Testis (tissue), 3 donors: ENCODE results near the gene SENP2. TPM values are rescaled to one million over a fixed set of nuclear protein-coding genes. Genes with fewer than 3 reads are reported as not detected.
"Not testable (repeated sequence)": the region's sequence is repeated elsewhere in the genome, so short reads cannot be mapped to it uniquely, and the experiment has no call there.

ENCODE experiments used
- DNase-seq: peaks from one replicate; pipeline ENCODE4 v3.0.0-alpha.2; 2019
- H3K27ac ChIP-seq, 2 donors: fragments of 200-600 bp; sonication (generic); one replicate each; pipeline ENCODE4 v1.5.1; 2019
- H3K27me3 ChIP-seq: fragments of 200-600 bp; sonication (generic); one replicate; pipeline ENCODE4 v1.5.1; 2019
- H3K36me3 ChIP-seq: fragments of 200-600 bp; sonication (generic); one replicate; pipeline ENCODE4 v1.5.1; 2017; ENCODE audit warnings: low read depth; ENCODE audit errors: missing control alignments
- H3K4me1 ChIP-seq: fragments of 200-600 bp; sonication (generic); one replicate; pipeline ENCODE4 v1.5.1; 2019
- H3K4me3 ChIP-seq, 2 donors: fragments of 200-600 bp; sonication (generic); one replicate each; pipeline ENCODE4 v1.5.1; 2017 to 2019
- H3K9me3 ChIP-seq: fragments of 200-600 bp; sonication (generic); one replicate; pipeline ENCODE4 v1.5.1; 2017
- CTCF ChIP-seq, 3 experiments: fragments of 450-650 bp in 2 of 3; fragments of 200-600 bp in 1 of 3; sonication (generic) in 1 of 3; IDR thresholded peaks; one replicate each; pipeline ENCODE4 v1.5.1; 2016 to 2019; ENCODE audit warnings: antibody characterized with exemption in 3 of 3, mild to moderate bottlenecking in 2 of 3, moderate library complexity in 1 of 3
- POLR2A ChIP-seq: fragments of 450-650 bp; IDR thresholded peaks from one replicate; pipeline ENCODE4 v1.6.1; 2017; ENCODE audit warnings: antibody characterized with exemption, mild to moderate bottlenecking, moderate library complexity
- WGBS, 2 donors: methylation state at CpG; one replicate each; pipeline ENCODE4 v1.1.5; 2018; 5-methylcytosine and 5-hydroxymethylcytosine counted together
- intact Hi-C: fragments of 100-400 bp; cut with DNase I; formaldehyde crosslinking; loops from one replicate; pipeline ENCODE4 v1.15.1; 2023; ENCODE audit warnings: low total_unique reads
- polyA plus RNA-seq: library from polyadenylated mRNA; stranded (reverse); fragments of 350-450 nt; fragmentation: Illumina TruSeq; extraction: RNeasy Lipid Tissue Mini Kit (QIAGEN cat#74804); gene quantifications from one replicate; pipeline ENCODE4 v1.2.3, GENCODE V29; 2014; ENCODE audit warnings: low read depth, low replicate concordance; ENCODE audit not compliant: insufficient read depth
- total RNA-seq, 2 donors: library from RNA; depleted of rRNA; stranded (reverse); fragments of >200 nt; gene quantifications; one replicate each; pipeline ENCODE4 v1.2.3, GENCODE V29; 2016

Gene SENP2
- total and polyA plus RNA-seq, 3 donors from 2014 or later, result 56.7 to 146 (median 88.1) TPM

- no peak for TF ChIP-seq CTCF (IDR thresholded peaks at IDR 0.05)
- TF ChIP-seq POLR2A, result no peak
- intact Hi-C loops, result no loop called here
- 34 to 35% methylated on average over 3 of the region's 3 CpGs for WGBS, 2 donors
- peak; percentile 67 for DNase-seq
- H3K36me3 ChIP-seq, result no peaks in the 10 kb centered on the region
- H3K4me1 ChIP-seq, result peaks cover 17% of the 10 kb centered on the region
- no peak overlapping the region for H3K4me3 ChIP-seq
- H3K9me3 ChIP-seq, result no peaks in the 10 kb centered on the region
- no peak overlapping the region for H3K27ac ChIP-seq
- H3K27me3 ChIP-seq, result no peaks in the 10 kb centered on the region
Observed at GRCh38 chr3:185549122-185549521, 37.0 kb upstream of the SENP2 start.

GRCh38 chr3:185549651-185550111 is 36.4 kb upstream of the SENP2 start:
- TF ChIP-seq CTCF (IDR thresholded peaks at IDR 0.05) (no peak), POLR2A (no peak)
- no peak for DNase-seq
- Histone ChIP-seq H3K36me3 (no peaks in the 10 kb centered on the region), H3K27me3 (no peaks in the 10 kb centered on the region), H3K4me3 (no peak overlapping the region), H3K4me1 (peaks cover 17% of the 10 kb centered on the region), H3K9me3 (no peaks in the 10 kb centered on the region), H3K27ac (peak overlapping the region; percentile 26 to 33)
- intact Hi-C loops, result no loop called here
- 76% methylated on average over 3 of the region's 3 CpGs for WGBS, 2 donors

- peak; percentile 58 for DNase-seq
- Histone ChIP-seq H3K27me3 (no peaks in the 10 kb centered on the region), H3K9me3 (no peaks in the 10 kb centered on the region), H3K36me3 (no peaks in the 10 kb centered on the region), H3K4me3 (peak within 1 kb of the TSS in 1 of 2 donors; percentile 13), H3K27ac (no peak within 1 kb of the TSS), H3K4me1 (peaks cover 14% of the 10 kb centered on the region)
- 36 to 47% methylated on average over 6 of the region's 6 CpGs for WGBS, 2 donors
- intact Hi-C loops, result no loop called here
- TF ChIP-seq POLR2A (no peak), CTCF (IDR thresholded peaks at IDR 0.05) (peak in 1 of 3 experiments; percentile 7)
Observed at GRCh38 chr3:185552358-185552877, 33.7 kb upstream of the SENP2 start, which contains the start of gene LIPH. Gene LIPH (minus strand): TSS chr3:185552588. CDS start chr3:185552471, 117 bp downstream.

GRCh38 chr3:185555101-185555501 is 31.0 kb upstream of the SENP2 start:
- no peaks in the 10 kb centered on the region for H3K36me3 ChIP-seq
- DNase-seq, result no peak
- TF ChIP-seq CTCF (IDR thresholded peaks at IDR 0.05), result no peak
- TF ChIP-seq POLR2A, result no peak
- H3K27ac ChIP-seq, result no peak overlapping the region
- H3K9me3 ChIP-seq, result no peaks in the 10 kb centered on the region
- WGBS, 2 donors, result 63 to 75% methylated on average over 4 of the region's 4 CpGs
- no peak overlapping the region for H3K4me3 ChIP-seq
- H3K4me1 ChIP-seq, result peaks cover 3% of the 10 kb centered on the region
- intact Hi-C loops, result no loop called here
- H3K27me3 ChIP-seq, result no peaks in the 10 kb centered on the region

GRCh38 chr3:185555860-185556347 is 30.2 kb upstream of the SENP2 start:
- Histone ChIP-seq H3K27ac (no peak overlapping the region), H3K36me3 (no peaks in the 10 kb centered on the region), H3K27me3 (no peaks in the 10 kb centered on the region), H3K4me3 (no peak overlapping the region), H3K9me3 (no peaks in the 10 kb centered on the region), H3K4me1 (no peaks in the 10 kb centered on the region)
- TF ChIP-seq POLR2A, result no peak
- TF ChIP-seq CTCF (IDR thresholded peaks at IDR 0.05), result no peak
- WGBS, 2 donors, result 75 to 88% methylated on average over 1 of the region's 1 CpG
- intact Hi-C loops, result no loop called here
- DNase-seq, result no peak

GRCh38 chr3:185556640-185557039 is 29.5 kb upstream of the SENP2 start:
- H3K4me1 ChIP-seq, DNase-seq, H3K4me3 ChIP-seq, H3K27ac ChIP-seq, intact Hi-C loops, H3K27me3 ChIP-seq, H3K9me3 ChIP-seq, H3K36me3 ChIP-seq: not testable (repeated sequence)
- 88 to 91% methylated on average over 6 of the region's 6 CpGs for WGBS, 2 donors
